GM12878 (cell line): ENCODE data around the gene PRPF6. TPM values are rescaled to one million over a fixed set of nuclear protein-coding genes. Genes with fewer than 3 reads are reported as not detected.

Experiments used
- ATAC-seq: fragments of 200-7000 bp; cut with Tn5 transposase; 3 replicates; pipeline ENCODE4 v1.9.1; 2020; ENCODE audit warnings: mild to moderate bottlenecking, moderate library complexity
- BruUV-seq: library from RNA; stranded (reverse); fragments of 400-500 nt; replicated peaks from 2 replicates; lab custom pipeline; 2021; lab: Mats Ljungman, UMichigan
- CTCF ChIA-PET: fragments of 300-600 bp; sonication (Branson Sonifier 250); formaldehyde crosslinking; extraction: SDS; loops from one replicate; lab custom pipeline; 2021; ENCODE audit warnings: inconsistent platforms; lab: Yijun Ruan, JAX
- POLR2A ChIA-PET: fragments of 350-600 bp; formaldehyde crosslinking; extraction: SDS; loops from one replicate; lab custom pipeline; 2021; ENCODE audit warnings: inconsistent platforms; lab: Charles Lee
- RAD21 ChIA-PET: fragments of 300-600 bp; sonication (Branson Sonifier 250); formaldehyde crosslinking; loops from one replicate; lab custom pipeline; 2023; ENCODE audit warnings: antibody characterized with exemption; ENCODE audit not compliant: unreplicated experiment; lab: Charles Lee
- SMC1A ChIA-PET: fragments of 300-600 bp; sonication (Branson Sonifier 250); formaldehyde crosslinking; loops from one replicate; lab custom pipeline; 2023; ENCODE audit not compliant: unreplicated experiment, uncharacterized antibody; lab: Charles Lee
- DNase-seq: peaks from one replicate; pipeline ENCODE4 v3.0.0-alpha.2; 2011; ENCODE audit warnings: low read depth, low spot score
- FAIRE-seq: peaks from 3 replicates; lab custom pipeline; 2011; peaks lifted over from hg19 to GRCh38; lab: Jason Lieb, UNC
- H2AFZ ChIP-seq: 2 replicates; pipeline ENCODE4 v1.6.0; 2011; ENCODE audit warnings: low read depth, low read length, control low read depth; ENCODE audit not compliant: control insufficient read depth
- H3K27ac ChIP-seq: 2 replicates; pipeline ENCODE4 v1.5.1; 2011; ENCODE audit warnings: control low read depth; ENCODE audit not compliant: control insufficient read depth, insufficient read depth
- H3K27me3 ChIP-seq, 2 experiments: replicated peaks in 1 of 2; 2 replicates each; pipeline versions ENCODE4 v1.6.0 to v1.6.1; 2011; ENCODE audit warnings: low read length in 1 of 2; ENCODE audit not compliant: control insufficient read depth in 2 of 2, insufficient read depth in 2 of 2
- H3K36me3 ChIP-seq, 2 experiments: 2 replicates each; pipeline ENCODE4 v1.5.1; 2011; ENCODE audit warnings: low read length in 1 of 2; ENCODE audit not compliant: control insufficient read depth in 2 of 2, insufficient read depth in 2 of 2
- H3K4me1 ChIP-seq: 2 replicates; pipeline ENCODE4 v1.6.1; 2011; ENCODE audit warnings: mild to moderate bottlenecking, low read length, moderate library complexity, mixed read lengths; ENCODE audit not compliant: control insufficient read depth, insufficient read depth
- H3K4me2 ChIP-seq: 2 replicates; pipeline ENCODE4 v1.6.0; 2011; ENCODE audit warnings: control low read depth; ENCODE audit not compliant: control insufficient read depth, insufficient read depth
- H3K4me3 ChIP-seq: fragments of 200-600 bp; sonication (generic); 2 replicates; pipeline ENCODE4 v1.5.1; 2016
- H3K79me2 ChIP-seq: 2 replicates; pipeline ENCODE4 v1.6.0; 2011; ENCODE audit warnings: low read length; ENCODE audit not compliant: control insufficient read depth, insufficient read depth
- H3K9ac ChIP-seq: 2 replicates; pipeline ENCODE4 v1.8.0; 2011; ENCODE audit warnings: low read length, control low read depth, mixed read lengths; ENCODE audit not compliant: control insufficient read depth, insufficient read depth
- H3K9me3 ChIP-seq: replicated peaks from 3 replicates; pipeline ENCODE4 v1.5.1; 2011; ENCODE audit warnings: mild to moderate bottlenecking, low read length; ENCODE audit not compliant: control insufficient read depth, insufficient read depth
- H4K20me1 ChIP-seq: 2 replicates; pipeline ENCODE4 v1.6.0; 2011; ENCODE audit not compliant: control insufficient read depth, insufficient read depth
- BACH1 ChIP-seq: fragments of 450-650 bp; IDR thresholded peaks from 2 replicates; pipeline ENCODE4 v1.6.1; 2017; ENCODE audit warnings: mild to moderate bottlenecking, borderline replicate concordance
- EP300 ChIP-seq, 2 experiments: fragments of 150-350 bp in 1 of 2; IDR thresholded peaks; 2 replicates each; pipeline ENCODE4 v1.6.1; 2011 to 2012; ENCODE audit warnings: low read depth in 2 of 2, low read length in 2 of 2, borderline replicate concordance in 1 of 2, improper control_type of control experiment in 1 of 2, inconsistent platforms in 1 of 2; ENCODE audit not compliant: control insufficient read depth in 1 of 2
- GABPA ChIP-seq: IDR thresholded peaks from 2 replicates; pipeline ENCODE4 v1.6.1; 2014; ENCODE audit warnings: antibody characterized with exemption, low read depth, mild to moderate bottlenecking, inconsistent platforms
- NFXL1 ChIP-seq: fragments of 450-650 bp; IDR thresholded peaks from 2 replicates; pipeline ENCODE4 v1.6.1; 2017; ENCODE audit warnings: antibody characterized with exemption, mild to moderate bottlenecking, borderline replicate concordance
- NR2C2 ChIP-seq: IDR thresholded peaks from 2 replicates; pipeline ENCODE4 v1.6.1; 2011; ENCODE audit warnings: borderline replicate concordance, low read depth; ENCODE audit not compliant: control insufficient read depth, insufficient read length
- RCOR1 ChIP-seq: conservative IDR thresholded peaks from 2 replicates; pipeline ENCODE4 v1.6.1; 2012; ENCODE audit warnings: low read depth, low read length, improper control_type of control experiment
- REST ChIP-seq: IDR thresholded peaks from 2 replicates; pipeline ENCODE4 v1.6.1; 2012; ENCODE audit warnings: mild to moderate bottlenecking, low read depth, low read length
- STAT3 ChIP-seq: IDR thresholded peaks from 2 replicates; pipeline ENCODE4 v1.6.1; 2011; ENCODE audit warnings: low read depth, low read length, improper control_type of control experiment
- ZBED1 ChIP-seq: IDR thresholded peaks from 2 replicates; pipeline ENCODE4 v1.6.1; 2016; ENCODE audit warnings: borderline replicate concordance
- ZNF24 ChIP-seq: fragments of 450-650 bp; IDR thresholded peaks from 2 replicates; pipeline ENCODE4 v1.6.1; 2017; ENCODE audit warnings: antibody characterized with exemption, mild to moderate bottlenecking
- ZZZ3 ChIP-seq: IDR thresholded peaks from 2 replicates; pipeline ENCODE4 v1.6.1; 2011; ENCODE audit warnings: low read depth; ENCODE audit not compliant: control insufficient read depth, insufficient read length
- WGBS: methylation state at CpG from one replicate; pipeline ENCODE4 v1.1.6; 2016; ENCODE audit warnings: low lambda C conversion rate; ENCODE audit not compliant: insufficient replicate concordance, insufficient coverage; ENCODE audit errors: missing lambda C conversion rate; 5-methylcytosine and 5-hydroxymethylcytosine counted together
- in situ Hi-C: fragments of 300-500 bp; cut with MboI; formaldehyde crosslinking; loops from 9 replicates; pipeline ENCODE4 v1.14.3; 2018; ENCODE audit warnings: mixed read lengths
- intact Hi-C: fragments of 100-400 bp; cut with micrococcal nuclease; formaldehyde crosslinking; loops from one replicate; pipeline ENCODE4 v1.14.2; 2022; ENCODE audit not compliant: unreplicated experiment
- polyA plus RNA-seq, 11 experiments: library from polyadenylated mRNA; depleted of rRNA in 4 of 11; unstranded in 6 of 11; stranded (reverse) in 5 of 11; fragments of >200 nt; fragmentation: Nextera tagmentation in 4 of 11; fragmentation: Illumina TruSeq in 1 of 11; extraction: Ambion mirVana in 4 of 11; extraction: Trizol in 1 of 11; gene quantifications; 1 replicate in 1 of 11; 2 replicates in 10 of 11; pipeline versions ENCODE4 v1.2.1 to v1.2.3, GENCODE V29; 2011 to 2016; ENCODE audit warnings: inconsistent platforms in 2 of 11, missing spikeins in 2 of 11, low read depth in 1 of 11
- total RNA-seq, 4 experiments: library from RNA; depleted of rRNA in 3 of 4; stranded (reverse); fragments of >200 nt in 3 of 4; fragmentation: Illumina TruSeq in 1 of 4; extraction: Trizol in 1 of 4; gene quantifications; 2 replicates each; pipeline versions ENCODE4 v1.2.1 to v1.2.3, GENCODE V29; 2013 to 2021
- TF ChIP-seq, protein P1 (sequence below): fragments of 450-650 bp; formaldehyde crosslinking; IDR thresholded peaks from 2 replicates; pipeline ENCODE4 v1.4.0; 2022; ENCODE audit warnings: mild to moderate bottlenecking, moderate library complexity
- TF ChIP-seq, protein P2 (sequence below): fragments of 450-650 bp; IDR thresholded peaks from 2 replicates; pipeline ENCODE4 v1.6.1; 2014; ENCODE audit warnings: mild to moderate bottlenecking

PRPF6 gene
- total and polyA plus RNA-seq, 10 of the 15 experiments (the other 5 are each of a cell fraction or from before 2014, with no cell fraction given): 5.0 to 102 (median 71.3) TPM

DNA sequence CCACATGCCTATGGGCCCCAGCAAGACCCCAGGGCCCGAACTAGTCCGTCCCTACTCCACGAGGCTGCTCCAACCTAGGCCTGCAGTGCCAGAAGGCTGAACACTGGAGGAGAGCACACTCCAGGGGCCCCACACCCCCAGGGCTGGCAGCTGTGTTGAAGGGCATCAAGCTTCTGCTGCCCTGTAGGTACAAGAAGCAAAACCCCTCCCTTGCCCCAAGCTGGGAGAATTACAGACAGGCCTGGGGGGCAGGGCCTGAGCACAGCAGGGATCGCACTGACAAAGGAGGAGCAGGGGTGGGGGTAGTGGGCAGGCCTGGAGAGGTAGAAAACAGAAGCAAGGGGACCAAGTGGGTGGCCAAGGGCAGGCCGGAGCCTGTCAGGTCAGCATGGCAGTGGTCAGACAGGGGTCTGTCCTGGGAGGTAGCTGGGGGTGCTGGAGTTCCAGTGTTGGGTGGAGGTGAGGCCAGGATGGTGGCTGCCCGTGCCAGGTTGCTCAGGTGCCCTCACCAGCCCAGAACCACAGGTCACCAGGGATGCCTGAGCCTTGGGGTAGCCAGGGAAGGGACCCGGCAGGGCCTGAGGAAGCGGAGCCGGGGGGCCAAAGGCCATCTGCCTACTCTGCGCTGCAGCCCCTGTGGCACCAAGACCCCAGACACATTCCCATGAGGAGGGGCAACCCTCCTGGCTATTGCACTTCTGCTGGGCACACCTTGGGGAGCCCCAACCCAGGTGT is 21.8 kb upstream of the PRPF6 start:
- H4K20me1 ChIP-seq: no peaks in the 10 kb centered on the region
- ChIA-PET POLR2A (no interaction called here), RAD21 (no interaction called here), CTCF (interaction anchor here (1.2 kb wide), 1 partner anchor 15 kb away, joined by 3 read pairs; no protein-coding TSS in a partner anchor), SMC1A (no interaction called here)
- WGBS: 88% methylated on average over 10 of the region's 10 CpGs
- no peaks in the 10 kb centered on the region for H3K9me3 ChIP-seq
- DNase-seq (no peak), FAIRE-seq (no peak), ATAC-seq (no peak)
- no peak overlapping the region for H3K27ac ChIP-seq
- H3K9ac ChIP-seq: no peak overlapping the region
- peaks cover 0 to 9% of the 10 kb centered on the region in 2 experiments; a peak in 3 of 4 replicates for H3K36me3 ChIP-seq
- peaks cover 7% of the 10 kb centered on the region for H3K4me1 ChIP-seq
- no peak overlapping the region for H3K4me3 ChIP-seq
- no peak overlapping the region for H3K4me2 ChIP-seq
- BruUV-seq: no TSS peak
- no peak overlapping the region for H2AFZ ChIP-seq
- peaks cover 20% of the 10 kb centered on the region for H3K79me2 ChIP-seq
- in situ Hi-C loops: no loop called here
- H3K27me3 ChIP-seq: no peaks in the 10 kb centered on the region
- intact Hi-C loops: loop anchor here (5.0 kb wide), 1 partner anchor 98 kb away; no protein-coding TSS in a partner anchor
- TF ChIP-seq REST: no peak
- TF ChIP-seq, protein P1, sequence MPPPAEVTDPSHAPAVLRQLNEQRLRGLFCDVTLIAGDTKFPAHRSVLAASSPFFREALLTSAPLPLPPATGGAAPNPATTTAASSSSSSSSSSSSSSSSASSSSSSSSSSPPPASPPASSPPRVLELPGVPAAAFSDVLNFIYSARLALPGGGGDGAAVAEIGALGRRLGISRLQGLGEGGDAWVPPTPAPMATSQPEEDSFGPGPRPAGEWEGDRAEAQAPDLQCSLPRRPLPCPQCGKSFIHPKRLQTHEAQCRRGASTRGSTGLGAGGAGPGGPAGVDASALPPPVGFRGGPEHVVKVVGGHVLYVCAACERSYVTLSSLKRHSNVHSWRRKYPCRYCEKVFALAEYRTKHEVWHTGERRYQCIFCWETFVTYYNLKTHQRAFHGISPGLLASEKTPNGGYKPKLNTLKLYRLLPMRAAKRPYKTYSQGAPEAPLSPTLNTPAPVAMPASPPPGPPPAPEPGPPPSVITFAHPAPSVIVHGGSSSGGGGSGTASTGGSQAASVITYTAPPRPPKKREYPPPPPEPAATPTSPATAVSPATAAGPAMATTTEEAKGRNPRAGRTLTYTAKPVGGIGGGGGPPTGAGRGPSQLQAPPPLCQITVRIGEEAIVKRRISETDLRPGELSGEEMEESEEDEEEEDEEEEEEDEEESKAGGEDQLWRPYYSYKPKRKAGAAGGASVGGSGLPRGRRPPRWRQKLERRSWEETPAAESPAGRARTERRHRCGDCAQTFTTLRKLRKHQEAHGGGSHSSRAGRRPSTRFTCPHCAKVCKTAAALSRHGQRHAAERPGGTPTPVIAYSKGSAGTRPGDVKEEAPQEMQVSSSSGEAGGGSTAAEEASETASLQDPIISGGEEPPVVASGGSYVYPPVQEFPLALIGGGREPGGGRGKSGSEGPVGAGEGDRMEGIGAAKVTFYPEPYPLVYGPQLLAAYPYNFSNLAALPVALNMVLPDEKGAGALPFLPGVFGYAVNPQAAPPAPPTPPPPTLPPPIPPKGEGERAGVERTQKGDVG: no peak
- no peak for TF ChIP-seq ZNF24
- no peak for TF ChIP-seq EP300 (IDR thresholded peaks at IDR 0.05; ENCODE audit: borderline replicate concordance in 1 of 2, control insufficient read depth in 1 of 2, low read depth in 2 of 2, low read length in 2 of 2)
- no peak for TF ChIP-seq RCOR1
- no peak for TF ChIP-seq STAT3
- no peak for TF ChIP-seq NFXL1
- TF ChIP-seq ZBED1: no peak
- no peak for TF ChIP-seq ZZZ3
- TF ChIP-seq BACH1: no peak
- no peak for TF ChIP-seq GABPA
- no peak for TF ChIP-seq NR2C2
- TF ChIP-seq, protein P2, sequence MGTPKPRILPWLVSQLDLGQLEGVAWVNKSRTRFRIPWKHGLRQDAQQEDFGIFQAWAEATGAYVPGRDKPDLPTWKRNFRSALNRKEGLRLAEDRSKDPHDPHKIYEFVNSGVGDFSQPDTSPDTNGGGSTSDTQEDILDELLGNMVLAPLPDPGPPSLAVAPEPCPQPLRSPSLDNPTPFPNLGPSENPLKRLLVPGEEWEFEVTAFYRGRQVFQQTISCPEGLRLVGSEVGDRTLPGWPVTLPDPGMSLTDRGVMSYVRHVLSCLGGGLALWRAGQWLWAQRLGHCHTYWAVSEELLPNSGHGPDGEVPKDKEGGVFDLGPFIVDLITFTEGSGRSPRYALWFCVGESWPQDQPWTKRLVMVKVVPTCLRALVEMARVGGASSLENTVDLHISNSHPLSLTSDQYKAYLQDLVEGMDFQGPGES: no peak
